Liver (tissue), 9 donors: ENCODE data around the gene OOSP2. TPM values are rescaled to one million over a fixed set of nuclear protein-coding genes. Genes with fewer than 3 reads are reported as not detected.

ENCODE experiments used
- DNase-seq: peaks from one replicate; pipeline ENCODE4 v3.0.0-alpha.2; 2017; ENCODE audit warnings: low spot score
- H3K27ac ChIP-seq, 2 donors: one replicate each; pipeline ENCODE4 v1.7.0; 2013; ENCODE audit warnings: inconsistent platforms in 2 of 2, low read length in 2 of 2, control low read depth in 1 of 2, low read depth in 1 of 2, mild to moderate bottlenecking in 1 of 2
- H3K27me3 ChIP-seq, 4 donors: one replicate each; pipeline versions ENCODE4 v1.6.1 to v1.7.0; 2013; ENCODE audit warnings: low read length in 3 of 4, inconsistent platforms in 1 of 4, mild to moderate bottlenecking in 1 of 4, moderate library complexity in 1 of 4; ENCODE audit not compliant: control insufficient read depth in 4 of 4, insufficient read depth in 4 of 4
- H3K36me3 ChIP-seq, 4 donors: one replicate each; pipeline versions ENCODE4 v1.6.1 to v1.7.0; 2013; ENCODE audit warnings: low read length in 3 of 4, mild to moderate bottlenecking in 3 of 4, low read depth in 1 of 4, moderate library complexity in 1 of 4; ENCODE audit not compliant: control insufficient read depth in 4 of 4, insufficient read depth in 3 of 4
- H3K4me1 ChIP-seq, 4 donors: one replicate each; pipeline versions ENCODE4 v1.6.1 to v1.7.0; 2013; ENCODE audit warnings: low read length in 3 of 4, mild to moderate bottlenecking in 3 of 4, moderate library complexity in 1 of 4; ENCODE audit not compliant: control insufficient read depth in 4 of 4, insufficient read depth in 4 of 4
- H3K4me3 ChIP-seq, 3 donors: one replicate each; pipeline versions ENCODE4 v1.6.1 to v1.7.0; 2013; ENCODE audit warnings: low read length in 3 of 3, control low read depth in 1 of 3, low read depth in 1 of 3, mild to moderate bottlenecking in 1 of 3
- H3K9ac ChIP-seq, 2 donors: one replicate each; pipeline ENCODE4 v1.7.0; 2013; ENCODE audit warnings: low read length in 2 of 2, mild to moderate bottlenecking in 2 of 2, moderate library complexity in 2 of 2, control low read depth in 1 of 2, low read depth in 1 of 2
- H3K9me3 ChIP-seq, 4 donors: one replicate each; pipeline versions ENCODE4 v1.6.1 to v1.7.0; 2013; ENCODE audit warnings: low read length in 3 of 4; ENCODE audit not compliant: control insufficient read depth in 4 of 4
- FOXA2 ChIP-seq: IDR thresholded peaks from 2 replicates; pipeline ENCODE4 v1.6.1; 2016; ENCODE audit warnings: antibody characterized with exemption
- GABPA ChIP-seq, 2 donors: IDR thresholded peaks in 1 of 2; conservative IDR thresholded peaks in 1 of 2; 2 replicates each; pipeline ENCODE4 v1.6.1; 2016; ENCODE audit warnings: antibody characterized with exemption in 2 of 2, mild to moderate bottlenecking in 1 of 2, moderate library complexity in 1 of 2
- HNF4G ChIP-seq: IDR thresholded peaks from 2 replicates; pipeline ENCODE4 v1.6.1; 2016; ENCODE audit warnings: antibody characterized with exemption
- WGBS: extraction: QIAGEN DNeasy Blood & Tissue Kit; methylation state at CpG from one replicate; pipeline ENCODE4 v1.1.7; 2013; 5-methylcytosine and 5-hydroxymethylcytosine counted together
- polyA plus RNA-seq, 2 donors: library from polyadenylated mRNA; stranded (reverse) in 1 of 2; unstranded in 1 of 2; fragments of 200-250 nt in 1 of 2; fragments of >200 nt in 1 of 2; fragmentation: Nextera tagmentation in 1 of 2; extraction: Ambion mirVana in 1 of 2; gene quantifications; one replicate each; pipeline versions ENCODE4 v1.2.1 to v1.2.3, GENCODE V29; 2013 to 2015
- total RNA-seq, 2 donors: library from RNA; depleted of rRNA; stranded (reverse); fragments of >200 nt; gene quantifications; one replicate each; pipeline ENCODE4 v1.2.3, GENCODE V29; 2014
- TF ChIP-seq, protein P1 (sequence below): fragments of 150-350 bp; IDR thresholded peaks from 2 replicates; pipeline ENCODE4 v1.5.1; 2017; ENCODE audit warnings: improper control_type of control experiment, low read depth, low read length; ENCODE audit not compliant: missing input control
- donor health status: healthy.
- donor health status: healthy.
- donor health status: healthy.
- donor health status: healthy.
- donor health status: healthy.

The OOSP2 gene
- total and polyA plus RNA-seq, 4 donors, result not detected

DNA sequence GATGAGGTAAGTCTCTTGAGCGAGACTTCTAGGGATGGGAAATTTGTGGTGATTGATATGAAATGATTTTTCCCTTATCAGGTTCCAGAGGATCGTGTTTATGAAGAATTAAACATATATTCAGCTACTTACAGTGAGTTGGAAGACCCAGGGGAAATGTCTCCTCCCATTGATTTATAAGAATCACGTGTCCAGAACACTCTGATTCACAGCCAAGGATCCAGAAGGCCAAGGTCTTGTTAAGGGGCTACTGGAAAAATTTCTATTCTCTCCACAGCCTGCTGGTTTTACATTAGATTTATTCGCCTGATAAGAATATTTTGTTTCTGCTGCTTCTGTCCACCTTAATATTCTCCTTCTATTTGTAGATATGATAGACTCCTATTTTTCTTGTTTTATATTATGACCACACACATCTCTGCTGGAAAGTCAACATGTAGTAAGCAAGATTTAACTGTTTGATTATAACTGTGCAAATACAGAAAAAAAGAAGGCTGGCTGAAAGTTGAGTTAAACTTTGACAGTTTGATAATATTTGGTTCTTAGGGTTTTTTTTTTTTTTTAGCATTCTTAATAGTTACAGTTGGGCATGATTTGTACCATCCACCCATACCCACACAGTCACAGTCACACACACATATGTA, 55.4 kb downstream of the OOSP2 start (continued):
- TF ChIP-seq, protein P1, sequence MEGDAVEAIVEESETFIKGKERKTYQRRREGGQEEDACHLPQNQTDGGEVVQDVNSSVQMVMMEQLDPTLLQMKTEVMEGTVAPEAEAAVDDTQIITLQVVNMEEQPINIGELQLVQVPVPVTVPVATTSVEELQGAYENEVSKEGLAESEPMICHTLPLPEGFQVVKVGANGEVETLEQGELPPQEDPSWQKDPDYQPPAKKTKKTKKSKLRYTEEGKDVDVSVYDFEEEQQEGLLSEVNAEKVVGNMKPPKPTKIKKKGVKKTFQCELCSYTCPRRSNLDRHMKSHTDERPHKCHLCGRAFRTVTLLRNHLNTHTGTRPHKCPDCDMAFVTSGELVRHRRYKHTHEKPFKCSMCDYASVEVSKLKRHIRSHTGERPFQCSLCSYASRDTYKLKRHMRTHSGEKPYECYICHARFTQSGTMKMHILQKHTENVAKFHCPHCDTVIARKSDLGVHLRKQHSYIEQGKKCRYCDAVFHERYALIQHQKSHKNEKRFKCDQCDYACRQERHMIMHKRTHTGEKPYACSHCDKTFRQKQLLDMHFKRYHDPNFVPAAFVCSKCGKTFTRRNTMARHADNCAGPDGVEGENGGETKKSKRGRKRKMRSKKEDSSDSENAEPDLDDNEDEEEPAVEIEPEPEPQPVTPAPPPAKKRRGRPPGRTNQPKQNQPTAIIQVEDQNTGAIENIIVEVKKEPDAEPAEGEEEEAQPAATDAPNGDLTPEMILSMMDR, result no peak

DNA sequence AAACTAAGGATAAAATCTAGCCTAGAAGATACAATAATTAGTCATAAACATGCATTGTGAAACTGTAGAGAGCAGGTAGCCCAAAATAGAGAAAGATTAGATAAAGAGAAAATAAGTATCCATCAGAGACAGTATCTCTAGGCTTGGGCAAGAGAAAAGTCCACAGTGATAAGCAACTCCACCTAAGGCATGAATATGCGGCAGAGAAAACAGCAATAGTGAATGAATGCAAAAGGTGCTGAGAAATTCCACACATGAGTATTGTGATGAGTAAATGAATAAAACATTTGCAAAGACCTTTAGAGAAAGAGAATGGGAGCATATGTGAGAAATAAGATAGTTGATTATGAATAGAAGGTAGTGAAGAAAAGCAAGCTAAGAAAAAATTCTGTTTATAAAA, 57.0 kb downstream of the OOSP2 start:
- DNase-seq, result no peak
- TF ChIP-seq HNF4G (no peak), FOXA2 (no peak), GABPA (IDR thresholded peaks at IDR 0.05 in 1 of 2, conservative IDR thresholded peaks at IDR 0.05 in 1 of 2) (no peak)
- H3K9me3 ChIP-seq, result no peaks in the 10 kb centered on the region
- H3K36me3 ChIP-seq, result no peaks in the 10 kb centered on the region
- no peak overlapping the region for H3K4me3 ChIP-seq
- peaks cover 0 to 3% (median 0%) of the 10 kb centered on the region in 4 donors for H3K4me1 ChIP-seq
- H3K27me3 ChIP-seq, result no peaks in the 10 kb centered on the region
- H3K27ac ChIP-seq, result no peak overlapping the region
- WGBS, result 91% methylated on average over 1 of the region's 1 CpG
- H3K9ac ChIP-seq, result no peak overlapping the region

Other genes starting within 250 kb of the OOSP2 start
- gene MRPL16, start 229.6 kb upstream of the OOSP2 start, total RNA-seq, result 10 to 100 TPM; 24.9 to 33.5 TPM
- gene MRPL16, start 229.6 kb upstream of the OOSP2 start, polyA plus RNA-seq, result 10 to 100 TPM; 45.7 to 54.9 TPM
- not detected for gene CBLIF, start 194.9 kb upstream of the OOSP2 start, total RNA-seq
- not detected for gene CBLIF, start 194.9 kb upstream of the OOSP2 start, polyA plus RNA-seq
- gene TCN1, start 173.9 kb upstream of the OOSP2 start, total RNA-seq, result 1 to 10 TPM in 1 of 2 donors, under 1 TPM in 1; 0.08 to 4.7 TPM
- gene TCN1, start 173.9 kb upstream of the OOSP2 start, polyA plus RNA-seq, result under 1 TPM in 1 of 2 donors, not detected in 1; 0.17 TPM
- gene OOSP3, start 161.6 kb upstream of the OOSP2 start, total RNA-seq, result not detected
- not detected for gene OOSP3, start 161.6 kb upstream of the OOSP2 start, polyA plus RNA-seq
- not detected for gene OOSP1, start 102.0 kb upstream of the OOSP2 start, total RNA-seq
- gene OOSP1, start 102.0 kb upstream of the OOSP2 start, polyA plus RNA-seq, result not detected
- gene OOSP4A, start 76.4 kb upstream of the OOSP2 start, total RNA-seq, result not detected
- gene OOSP4A, start 76.4 kb upstream of the OOSP2 start, polyA plus RNA-seq, result not detected
- gene OOSP4B, start 23.2 kb upstream of the OOSP2 start, total RNA-seq, result not detected
- not detected for gene OOSP4B, start 23.2 kb upstream of the OOSP2 start, polyA plus RNA-seq
- gene MS4A3, start 16.3 kb downstream of the OOSP2 start, total RNA-seq, result 10 to 100 TPM in 1 of 2 donors, under 1 TPM in 1; 0.08 to 43.9 TPM
- gene MS4A3, start 16.3 kb downstream of the OOSP2 start, polyA plus RNA-seq, result under 1 TPM; 0.22 to 0.25 TPM
- gene MS4A2, start 48.3 kb downstream of the OOSP2 start, total RNA-seq, result under 1 TPM; 0.08 to 0.37 TPM
- gene MS4A2, start 48.3 kb downstream of the OOSP2 start, polyA plus RNA-seq, result under 1 TPM in 1 of 2 donors, not detected in 1; 0.32 TPM
- 100 to 1,000 TPM in 1 of 2 donors, 10 to 100 TPM in 1; 83.4 to 115 TPM for gene MS4A6A, start 142.7 kb downstream of the OOSP2 start, total RNA-seq
- 100 to 1,000 TPM in 1 of 2 donors, 10 to 100 TPM in 1; 64.6 to 117 TPM for gene MS4A6A, start 142.7 kb downstream of the OOSP2 start, polyA plus RNA-seq
- gene MS4A4E, start 202.7 kb downstream of the OOSP2 start, total RNA-seq, result 1 to 10 TPM in 1 of 2 donors, under 1 TPM in 1; 0.23 to 2.1 TPM
- gene MS4A4E, start 202.7 kb downstream of the OOSP2 start, polyA plus RNA-seq, result 1 to 10 TPM in 1 of 2 donors, under 1 TPM in 1; 0.35 to 1.2 TPM
- 10 to 100 TPM in 1 of 2 donors, 1 to 10 TPM in 1; 8.6 to 12.0 TPM for gene MS4A4A, start 240.3 kb downstream of the OOSP2 start, total RNA-seq
- 10 to 100 TPM in 1 of 2 donors, 1 to 10 TPM in 1; 9.5 to 16.1 TPM for gene MS4A4A, start 240.3 kb downstream of the OOSP2 start, polyA plus RNA-seq